HG03571 (cell line): ENCODE measurements around the gene TRPM1.
"Not testable (repeated sequence)": the region's sequence is repeated elsewhere in the genome, so short reads cannot be mapped to it uniquely, and the experiment has no call there.

ENCODE experiments used
- ATAC-seq: cut with Tn5 transposase; IDR thresholded peaks from one replicate; pipeline ENCODE4 v1.9.1; 2021; ENCODE audit not compliant: unreplicated experiment

TRPM1 gene

GRCh38 chr15:31127596-31128261, 26.2 kb upstream of the TRPM1 start:
- ATAC-seq = no peak

- ATAC-seq = no peak
Measured at GRCh38 chr15:31125061-31125460, 23.5 kb upstream of the TRPM1 start.

GRCh38 chr15:31116423-31117030, 15.0 kb upstream of the TRPM1 start:
- ATAC-seq = no peak

- ATAC-seq = no peak
Measured at GRCh38 chr15:31111091-31111647, 9.6 kb upstream of the TRPM1 start.

- no peak for ATAC-seq
Measured at GRCh38 chr15:31108836-31109235, 7.3 kb upstream of the TRPM1 start.

GRCh38 chr15:31106495-31107300, 5.2 kb upstream of the TRPM1 start:
- no peak for ATAC-seq

- ATAC-seq = no peak
Measured at GRCh38 chr15:31104003-31104402, 2.5 kb upstream of the TRPM1 start.

GRCh38 chr15:31102374-31103342, 1.1 kb upstream of the TRPM1 start:
- no peak for ATAC-seq

- no peak for ATAC-seq
Measured at GRCh38 chr15:31102039-31102321, 455 bp upstream of the TRPM1 start.

GRCh38 chr15:31100738-31101137, 787 bp downstream of the TRPM1 start:
- ATAC-seq = no peak

- ATAC-seq = no peak
Measured at GRCh38 chr15:31098953-31099740, 2.4 kb downstream of the TRPM1 start.

- ATAC-seq = no peak
Measured at GRCh38 chr15:31098491-31098917, 3.0 kb downstream of the TRPM1 start.

- no peak for ATAC-seq
Measured at GRCh38 chr15:31096563-31096962, 5.0 kb downstream of the TRPM1 start.

GRCh38 chr15:31091481-31091880, 10.0 kb downstream of the TRPM1 start:
- ATAC-seq = no peak

GRCh38 chr15:31090766-31091165, 10.8 kb downstream of the TRPM1 start:
- ATAC-seq = no peak

GRCh38 chr15:31089368-31090047, 12.0 kb downstream of the TRPM1 start:
- no peak for ATAC-seq

- ATAC-seq = no peak
Measured at GRCh38 chr15:31088672-31089367, 12.7 kb downstream of the TRPM1 start.

GRCh38 chr15:31088041-31088440, 13.5 kb downstream of the TRPM1 start:
- not testable (repeated sequence) for ATAC-seq

GRCh38 chr15:31086344-31086743, 15.2 kb downstream of the TRPM1 start:
- ATAC-seq = no peak
